K562 (cell line): ENCODE results near the gene ANKRD34A. TPM values are rescaled to one million over a fixed set of nuclear protein-coding genes. Genes with fewer than 3 reads are reported as not detected.

Experiments
- GMEB1 ChIP-seq: fragments of 250-450 bp; sonication (Bioruptor Pico); IDR thresholded peaks from 2 replicates; pipeline ENCODE4 v1.4.0; 2020; ENCODE audit warnings: mild to moderate bottlenecking
- GTF3C2 ChIP-seq: IDR thresholded peaks from 3 replicates; pipeline ENCODE4 v1.6.1; 2011; ENCODE audit warnings: borderline replicate concordance, mild to moderate bottlenecking, moderate library complexity; ENCODE audit not compliant: insufficient read length; ENCODE audit errors: extremely low read depth
- HNRNPH1 ChIP-seq: fragments of 200-400 bp; formaldehyde crosslinking; optimal IDR thresholded peaks from 2 replicates; pipeline ENCODE3; 2017; ENCODE audit warnings: low read depth, mild to moderate bottlenecking, low read length, moderate library complexity
- MCM7 ChIP-seq, 2 experiments: fragments of 450-650 bp; IDR thresholded peaks; 2 replicates each; pipeline ENCODE4 v1.6.1; 2016 to 2018
- MTA3 ChIP-seq: fragments of 450-650 bp; formaldehyde crosslinking; IDR thresholded peaks from 2 replicates; pipeline ENCODE4 v1.6.1; 2017; ENCODE audit warnings: mild to moderate bottlenecking, borderline replicate concordance
- TFAP4 ChIP-seq: sonication (generic); formaldehyde crosslinking; IDR thresholded peaks from 2 replicates; pipeline ENCODE4 v1.8.0; 2022; ENCODE audit warnings: missing genetic modification reagents, mild to moderate bottlenecking, moderate library complexity, borderline replicate concordance
- ZBTB12 ChIP-seq: fragments of 250-450 bp; sonication (Bioruptor Pico); IDR thresholded peaks from 2 replicates; pipeline ENCODE4 v1.4.0; 2020
- ZBTB40 ChIP-seq, 2 experiments: fragments of 450-650 bp in 1 of 2; sonication (generic) in 1 of 2; formaldehyde crosslinking in 1 of 2; IDR thresholded peaks; 2 replicates each; pipeline versions ENCODE4 v1.7.1 to v1.9.0; 2016 to 2022; ENCODE audit warnings: inconsistent platforms in 1 of 2, mild to moderate bottlenecking in 1 of 2, missing genetic modification reagents in 1 of 2
- ZNF140 ChIP-seq: fragments of 250-450 bp; sonication (Bioruptor Pico); IDR thresholded peaks from 2 replicates; pipeline ENCODE4 v1.8.0; 2021; ENCODE audit warnings: moderate library complexity, mild to moderate bottlenecking, inconsistent platforms
- ZNF274 ChIP-seq: IDR thresholded peaks from 2 replicates; pipeline ENCODE4 v1.6.1; 2011; ENCODE audit warnings: low read depth, mild to moderate bottlenecking, low read length, moderate library complexity, borderline replicate concordance
- ZNF316 ChIP-seq: fragments of 450-650 bp; IDR thresholded peaks from 2 replicates; pipeline ENCODE4 v1.6.1; 2016
- polyA plus RNA-seq, 8 experiments: library from polyadenylated mRNA; depleted of rRNA in 4 of 8; stranded (reverse) in 5 of 8; unstranded in 3 of 8; fragments of >200 nt; fragmentation: Nextera tagmentation in 2 of 8; fragmentation: Illumina TruSeq in 1 of 8; extraction: Ambion mirVana in 2 of 8; extraction: Trizol in 1 of 8; gene quantifications; 2 replicates each; pipeline versions ENCODE4 v1.2.1 to v1.2.3, GENCODE V29; 2011 to 2014; ENCODE audit warnings: inconsistent platforms in 1 of 8, missing spikeins in 1 of 8
- total RNA-seq, 7 experiments: library from RNA; depleted of rRNA in 6 of 7; stranded (reverse); fragments of >200 nt in 6 of 7; fragmentation: Illumina TruSeq in 2 of 7; extraction: Trizol in 2 of 7; gene quantifications; 2 replicates each; pipeline versions ENCODE4 v1.2.1 to v1.2.3, GENCODE V29; 2011 to 2021; ENCODE audit warnings: low replicate concordance in 1 of 7

Gene ANKRD34A
- total and polyA plus RNA-seq, 9 of the 15 experiments (the other 6 are each of a cell fraction or from before 2014, with no cell fraction given), result 0.06 to 1.6 (median 0.43) TPM

- TF ChIP-seq GTF3C2, result no peak
- TF ChIP-seq ZBTB12 (CRISPR knock-in tag), result no peak
- no peak for TF ChIP-seq ZNF140 (CRISPR knock-in tag)
- TF ChIP-seq MTA3, result no peak
- no peak for TF ChIP-seq ZNF274
- TF ChIP-seq ZBTB40 (IDR thresholded peaks at IDR 0.05), result no peak
- no peak for TF ChIP-seq ZBTB40 (CRISPR knock-in tag; IDR thresholded peaks at IDR 0.05)
- no peak for TF ChIP-seq HNRNPH1
- TF ChIP-seq MCM7 (IDR thresholded peaks at IDR 0.05), result no peak
- TF ChIP-seq GMEB1, result no peak
- TF ChIP-seq ZNF316, result no peak
- no peak for TF ChIP-seq TFAP4 (CRISPR knock-in tag)
Observed at GRCh38 chr1:145990249-145990855, 26.0 kb upstream of the ANKRD34A start (continued).
